ENCODE measurements around the gene SEC61B.
"Not testable (repeated sequence)": the region's sequence is repeated elsewhere in the genome, so short reads cannot be mapped to it uniquely, and the experiment has no call there.

SEC61B gene

DNA sequence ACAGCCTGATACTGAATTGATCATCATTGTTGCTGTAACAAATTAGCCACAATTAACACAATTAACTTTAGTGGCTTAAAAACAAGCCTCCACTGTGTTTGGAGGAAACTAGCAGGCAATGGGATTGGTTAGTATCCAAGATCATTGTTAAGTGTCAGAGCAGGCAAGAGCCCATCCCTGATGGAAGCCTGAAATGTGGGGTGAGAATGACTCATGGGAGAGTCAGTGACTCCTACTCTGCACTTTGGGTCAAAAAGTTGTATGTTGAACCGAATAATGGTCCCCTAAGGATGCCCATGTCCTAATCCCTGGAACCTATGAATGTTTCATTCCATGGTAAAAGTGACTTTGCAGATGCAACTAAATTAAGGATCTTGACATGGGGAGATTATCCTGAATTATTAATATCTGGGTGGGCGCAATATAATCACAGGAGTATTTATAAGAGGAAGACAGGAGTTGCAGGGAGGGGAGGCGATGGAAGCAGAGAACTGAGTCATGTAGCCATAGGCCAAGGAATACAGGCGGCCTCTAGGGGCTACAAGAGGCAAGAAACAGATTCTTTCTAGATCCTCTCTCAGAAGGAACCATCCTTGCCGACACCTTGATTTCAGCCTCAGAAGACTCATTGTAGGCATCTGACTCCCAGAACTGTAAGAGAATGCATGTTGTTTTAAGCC lies 29.2 kb upstream of the SEC61B start:
- no peak for FAIRE-seq

DNA sequence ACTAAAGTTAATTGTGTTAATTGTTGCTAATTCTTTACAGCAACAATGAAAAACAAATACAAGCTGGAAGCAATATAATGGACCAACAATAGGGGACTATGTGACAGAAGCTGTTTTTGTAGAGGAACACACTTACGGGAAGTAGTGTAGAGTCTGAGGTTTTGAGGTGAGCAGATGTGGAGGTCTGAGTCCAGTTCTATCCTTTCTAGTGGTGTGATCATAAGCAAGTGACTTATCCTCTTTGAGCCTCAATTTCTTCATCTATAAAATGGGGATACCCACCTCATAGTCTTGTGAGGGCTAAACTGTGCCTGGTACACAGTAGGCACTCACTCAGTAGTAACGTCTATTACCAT lies 28.6 kb upstream of the SEC61B start:
- FAIRE-seq = no peak

- FAIRE-seq = not testable (repeated sequence)
These were observed 25.6 kb upstream of the SEC61B start for GRCh38 chr9:99196484-99196883.

DNA sequence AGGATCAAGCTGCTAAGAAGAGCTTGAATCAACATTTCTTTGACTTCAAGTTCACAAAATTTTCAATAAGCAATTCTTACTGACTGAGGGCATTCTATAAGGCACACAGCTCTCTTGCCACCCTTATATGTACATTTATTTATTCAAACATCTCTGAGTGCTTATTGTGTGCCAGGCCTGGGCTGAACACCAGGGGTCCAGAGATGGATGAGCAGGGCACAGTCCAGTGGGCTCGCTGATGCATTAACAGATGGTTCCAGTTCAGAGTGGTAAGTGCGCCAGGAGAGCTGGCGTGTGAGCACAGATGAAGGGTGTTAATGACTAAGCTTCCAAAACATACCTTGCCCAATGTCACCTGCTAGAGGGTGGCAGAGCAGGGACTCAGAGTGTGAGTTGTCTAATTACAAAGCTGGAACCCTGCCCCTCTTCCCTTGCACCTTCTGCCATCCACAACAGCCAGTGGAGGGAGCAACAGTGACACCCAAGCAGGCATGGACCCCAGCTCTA lies 24.9 kb upstream of the SEC61B start:
- FAIRE-seq = no peak

- no peak for FAIRE-seq
These were observed 24.1 kb upstream of the SEC61B start for GRCh38 chr9:99197987-99198386.

- FAIRE-seq = no peak
These were observed 22.0 kb upstream of the SEC61B start for GRCh38 chr9:99199938-99200539.

DNA sequence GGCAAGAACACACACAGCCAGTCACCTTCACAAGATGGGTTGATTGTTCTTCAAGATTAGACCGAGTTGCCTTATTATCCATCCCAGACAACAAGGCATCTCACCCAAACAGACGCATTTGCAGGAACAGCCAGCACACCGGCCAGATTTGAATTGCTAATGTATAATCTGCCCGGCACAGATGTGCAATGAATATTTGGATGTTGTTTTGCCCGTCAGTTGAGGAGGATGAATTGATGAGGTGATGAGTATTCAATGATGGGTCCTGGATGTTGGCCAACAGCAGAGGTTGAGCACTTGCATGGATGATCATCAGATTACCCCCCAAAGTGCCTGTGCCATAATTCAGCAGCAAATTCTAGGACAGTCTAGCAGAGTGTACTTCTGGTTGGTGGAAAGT lies 20.5 kb upstream of the SEC61B start:
- FAIRE-seq = no peak

DNA sequence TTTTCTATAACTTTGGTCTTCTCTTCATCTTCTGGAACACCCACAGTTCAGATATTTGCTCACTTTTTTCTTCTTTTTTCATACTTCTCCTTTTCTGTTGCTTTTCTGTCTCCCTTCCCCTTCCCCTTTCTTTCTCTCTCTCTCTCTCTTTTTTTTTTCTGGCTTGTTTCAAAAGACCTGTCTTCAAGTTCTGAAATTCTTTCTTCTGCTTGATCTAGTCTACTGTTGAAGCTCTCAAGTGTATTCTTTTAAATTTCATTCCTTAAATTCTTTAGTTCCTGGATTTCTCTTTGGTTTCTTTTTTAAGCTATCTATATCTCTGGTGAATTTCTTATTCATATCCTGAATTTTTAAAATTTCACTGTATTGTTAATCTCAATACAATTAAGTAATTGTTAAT lies 11.5 kb upstream of the SEC61B start:
- peak; percentile 44 for FAIRE-seq

DNA sequence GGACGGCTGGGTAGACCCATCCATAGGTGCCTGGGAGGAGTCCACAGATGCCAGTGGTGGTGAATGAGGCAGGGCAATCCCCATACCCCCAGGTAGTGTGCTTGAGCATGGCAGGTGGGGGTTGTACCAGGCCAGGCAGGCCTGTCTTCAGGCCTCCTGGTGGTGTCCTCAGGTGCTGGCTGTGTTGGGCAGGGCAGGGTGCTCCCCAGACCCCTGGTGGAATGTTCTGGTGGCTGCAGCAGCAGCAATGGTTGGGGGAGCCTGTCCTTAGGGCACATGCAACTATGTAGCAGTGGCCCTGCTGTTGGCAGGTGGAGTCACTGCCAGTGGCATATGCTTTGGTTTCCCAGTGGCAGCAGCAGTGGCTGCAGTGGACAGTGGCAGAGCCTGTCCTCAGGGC lies 10.3 kb upstream of the SEC61B start:
- FAIRE-seq = no peak

- FAIRE-seq = no peak
These were observed 8.9 kb upstream of the SEC61B start for GRCh38 chr9:99213197-99213596.

GRCh38 chr9:99216073-99216472 lies 6.0 kb upstream of the SEC61B start:
- no peak for FAIRE-seq

DNA sequence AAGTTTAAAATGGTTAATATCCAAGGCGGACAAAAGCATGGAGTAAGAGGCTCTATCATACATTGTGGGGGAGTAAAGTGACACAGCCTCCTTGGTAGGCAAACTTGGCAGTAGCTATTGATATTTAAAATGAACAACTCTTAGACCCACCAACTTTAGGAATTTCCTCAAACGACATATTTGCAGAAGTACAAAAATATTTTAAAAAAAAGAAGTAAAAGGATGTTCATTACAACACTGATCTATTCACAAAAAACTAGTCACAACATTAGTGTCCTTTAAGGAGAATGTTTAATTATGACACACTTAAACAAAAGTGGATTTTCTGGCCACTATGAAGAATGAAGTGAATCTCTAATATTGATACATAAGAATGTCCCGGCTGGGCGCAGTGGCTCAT lies 2.1 kb upstream of the SEC61B start:
- FAIRE-seq = no peak

- FAIRE-seq = no peak
These were observed 839 bp upstream of the SEC61B start for GRCh38 chr9:99221266-99221620.

GRCh38 chr9:99222416-99223270 lies 561 bp downstream of the SEC61B start:
- no peak for FAIRE-seq

DNA sequence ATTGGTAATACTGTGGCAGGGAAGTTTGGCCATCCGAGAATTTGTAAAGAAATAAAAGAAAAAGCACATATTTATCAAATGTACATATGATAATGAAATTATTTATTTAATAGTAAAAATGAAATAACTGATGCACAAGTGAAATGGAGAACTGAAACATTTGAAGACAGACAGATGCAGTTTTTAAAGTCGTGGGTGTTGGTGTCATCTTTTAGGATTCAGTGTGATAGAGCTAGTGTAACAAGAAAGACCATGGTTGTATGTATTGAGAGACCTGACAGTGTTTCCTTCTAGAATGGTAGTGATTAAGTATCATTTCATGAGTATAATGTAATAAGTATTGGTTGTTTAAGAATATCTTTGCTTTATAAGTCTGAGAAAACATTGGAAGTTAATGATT lies 2.4 kb downstream of the SEC61B start:
- FAIRE-seq = no peak

GRCh38 chr9:99226054-99226453 lies 4.0 kb downstream of the SEC61B start:
- FAIRE-seq = no peak

- FAIRE-seq = no peak
These were observed 8.1 kb downstream of the SEC61B start for GRCh38 chr9:99230206-99230605.

- no peak for FAIRE-seq
These were observed 9.6 kb downstream of the SEC61B start for GRCh38 chr9:99231711-99232110.

GRCh38 chr9:99234618-99235017 lies 12.5 kb downstream of the SEC61B start:
- FAIRE-seq = no peak

DNA sequence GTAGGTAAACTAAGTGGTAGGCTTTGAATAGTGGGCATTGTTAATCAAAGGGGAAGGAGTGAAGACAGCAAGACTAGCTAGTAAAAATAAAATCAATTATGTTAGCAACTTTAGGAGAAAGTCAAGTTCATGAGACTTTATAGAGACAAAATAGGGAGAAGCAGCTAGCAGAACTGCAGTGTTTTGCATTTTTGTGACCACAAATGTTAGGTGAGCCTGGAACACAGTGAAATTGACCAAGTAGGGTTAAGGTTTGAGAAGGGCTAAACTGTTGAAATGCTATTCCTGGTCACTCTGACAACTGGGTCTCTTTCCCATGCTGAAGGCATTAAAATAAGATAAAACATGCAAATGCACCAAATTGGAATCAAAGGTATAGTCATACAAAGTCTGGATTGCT lies 13.0 kb downstream of the SEC61B start:
- no peak for FAIRE-seq

- no peak for FAIRE-seq
These were observed 14.0 kb downstream of the SEC61B start for GRCh38 chr9:99235926-99236634.

DNA sequence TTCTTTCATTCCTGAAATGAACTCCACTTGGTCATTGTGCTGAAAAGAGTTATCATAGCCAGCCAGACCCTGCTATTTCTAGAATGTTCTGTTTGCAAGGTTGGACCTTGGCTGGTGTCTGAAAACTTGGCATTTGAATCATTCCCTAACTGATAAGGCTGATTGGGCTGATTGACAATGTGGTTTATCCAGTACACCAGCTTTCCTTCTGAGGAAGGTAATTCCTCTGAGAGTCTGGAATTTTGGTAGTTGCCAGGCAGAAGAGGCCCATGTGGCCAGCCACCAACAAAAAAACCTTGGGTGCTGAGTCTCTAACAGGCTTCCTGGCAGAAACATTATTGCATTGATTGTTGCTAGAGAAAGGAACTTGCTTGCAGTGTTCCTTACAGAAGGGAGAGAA lies 15.3 kb downstream of the SEC61B start:
- FAIRE-seq = no peak

- FAIRE-seq = not testable (repeated sequence)
These were observed 15.8 kb downstream of the SEC61B start for GRCh38 chr9:99237849-99238248.
